ENCODE measurements around the gene TFAP2A.

Gene TFAP2A

GRCh38 chr6:10398446-10399218 is 16.2 kb downstream of the TFAP2A start:
- DNase-seq = no peak

- DNase-seq = no peak
Measured at GRCh38 chr6:10397756-10398445, 17.0 kb downstream of the TFAP2A start.

GRCh38 chr6:10396785-10397184 is 18.1 kb downstream of the TFAP2A start:
- no peak for DNase-seq

GRCh38 chr6:10395704-10396546 is 18.9 kb downstream of the TFAP2A start:
- no peak for DNase-seq

GRCh38 chr6:10395171-10395703 is 19.6 kb downstream of the TFAP2A start:
- no peak for DNase-seq

GRCh38 chr6:10393544-10394225 is 21.2 kb downstream of the TFAP2A start:
- DNase-seq = no peak

GRCh38 chr6:10391799-10392198 is 23.1 kb downstream of the TFAP2A start:
- DNase-seq = no peak

- DNase-seq = no peak
Measured at GRCh38 chr6:10391299-10391630, 23.6 kb downstream of the TFAP2A start.

- no peak for DNase-seq
Measured at GRCh38 chr6:10390495-10391298, 24.2 kb downstream of the TFAP2A start.

- DNase-seq = no peak
Measured at GRCh38 chr6:10389739-10390494, 25.0 kb downstream of the TFAP2A start.

- no peak for DNase-seq
Measured at GRCh38 chr6:10386756-10387654, 27.9 kb downstream of the TFAP2A start.

- DNase-seq = no peak
Measured at GRCh38 chr6:10386220-10386619, 28.7 kb downstream of the TFAP2A start.

GRCh38 chr6:10385524-10386132 is 29.2 kb downstream of the TFAP2A start:
- no peak for DNase-seq

GRCh38 chr6:10384610-10385523 is 30.0 kb downstream of the TFAP2A start:
- no peak for DNase-seq

- no peak for DNase-seq
Measured at GRCh38 chr6:10384091-10384609, 30.7 kb downstream of the TFAP2A start.

- no peak for DNase-seq
Measured at GRCh38 chr6:10383331-10384090, 31.4 kb downstream of the TFAP2A start.

- DNase-seq = no peak
Measured at GRCh38 chr6:10382728-10383330, 32.0 kb downstream of the TFAP2A start.

Measured in activated CD4-positive, CD25-positive, alpha-beta regulatory T cell treated with anti-CD3 and anti-CD28 coated beads, Interleukin-2, amount 50 U/mL, for 72 hours (primary cell).